HEK293 (cell line): ENCODE data around the gene PRRT1.

Experiments
- FEZF1 ChIP-seq: fragments of 450-650 bp; formaldehyde crosslinking; IDR thresholded peaks from 2 replicates; pipeline ENCODE4 v1.5.1; 2016; ENCODE audit warnings: missing biosample characterization, missing genetic modification characterization
- GLI4 ChIP-seq: fragments of 450-650 bp; formaldehyde crosslinking; IDR thresholded peaks from 2 replicates; pipeline ENCODE4 v1.5.1; 2016; ENCODE audit warnings: missing biosample characterization, missing genetic modification characterization
- HOXD13 ChIP-seq: sonication (generic); formaldehyde crosslinking; IDR thresholded peaks from 2 replicates; pipeline ENCODE4 v1.8.0; 2022; ENCODE audit warnings: missing genetic modification reagents, borderline replicate concordance
- OSR2 ChIP-seq: fragments of 450-650 bp; formaldehyde crosslinking; IDR thresholded peaks from 2 replicates; pipeline ENCODE4 v1.5.1; 2016; ENCODE audit warnings: missing biosample characterization, missing genetic modification characterization
- OVOL3 ChIP-seq: fragments of 450-650 bp; formaldehyde crosslinking; IDR thresholded peaks from 2 replicates; pipeline ENCODE4 v1.5.1; 2016; ENCODE audit warnings: missing biosample characterization, missing genetic modification characterization
- RBAK ChIP-seq: fragments of 450-650 bp; formaldehyde crosslinking; IDR thresholded peaks from 2 replicates; pipeline ENCODE4 v1.5.1; 2016; ENCODE audit warnings: missing biosample characterization, missing genetic modification characterization
- TCF7L2 ChIP-seq: IDR thresholded peaks from 2 replicates; pipeline ENCODE4 v1.6.1; 2011; ENCODE audit warnings: low read depth, mild to moderate bottlenecking, inconsistent platforms, low read length, moderate library complexity, borderline replicate concordance
- ZBTB21 ChIP-seq: fragments of 450-650 bp; formaldehyde crosslinking; IDR thresholded peaks from 2 replicates; pipeline ENCODE4 v1.5.1; 2017; ENCODE audit warnings: missing biosample characterization, missing genetic modification characterization
- ZBTB8A ChIP-seq: fragments of 450-650 bp; formaldehyde crosslinking; IDR thresholded peaks from 2 replicates; pipeline ENCODE4 v1.5.1; 2016; ENCODE audit warnings: missing biosample characterization, missing genetic modification characterization
- ZEB2 ChIP-seq: fragments of 450-650 bp; formaldehyde crosslinking; IDR thresholded peaks from 2 replicates; pipeline ENCODE4 v1.5.1; 2016; ENCODE audit warnings: missing biosample characterization, missing genetic modification characterization
- ZFHX2 ChIP-seq: fragments of 450-650 bp; formaldehyde crosslinking; conservative IDR thresholded peaks from 2 replicates; pipeline ENCODE4 v1.5.1; 2016; ENCODE audit warnings: missing biosample characterization, missing genetic modification characterization
- ZFP3 ChIP-seq: fragments of 450-650 bp; formaldehyde crosslinking; IDR thresholded peaks from 2 replicates; pipeline ENCODE4 v1.5.1; 2016; ENCODE audit warnings: low read depth, missing biosample characterization, missing genetic modification characterization
- ZNF10 ChIP-seq: fragments of 450-650 bp; formaldehyde crosslinking; IDR thresholded peaks from 2 replicates; pipeline ENCODE4 v1.5.1; 2017; ENCODE audit warnings: missing biosample characterization, missing genetic modification characterization
- ZNF121 ChIP-seq: fragments of 450-650 bp; formaldehyde crosslinking; IDR thresholded peaks from 2 replicates; pipeline ENCODE4 v1.5.1; 2016; ENCODE audit warnings: missing biosample characterization, missing genetic modification characterization
- ZNF146 ChIP-seq: fragments of 450-650 bp; formaldehyde crosslinking; IDR thresholded peaks from 2 replicates; pipeline ENCODE4 v1.5.1; 2016; ENCODE audit warnings: missing biosample characterization, missing genetic modification characterization
- ZNF157 ChIP-seq: fragments of 450-650 bp; formaldehyde crosslinking; IDR thresholded peaks from 2 replicates; pipeline ENCODE4 v1.5.1; 2016; ENCODE audit warnings: missing biosample characterization, missing genetic modification characterization
- ZNF16 ChIP-seq: fragments of 450-650 bp; formaldehyde crosslinking; IDR thresholded peaks from 2 replicates; pipeline ENCODE4 v1.5.1; 2016; ENCODE audit warnings: low read depth, missing biosample characterization, missing genetic modification characterization
- ZNF214 ChIP-seq: fragments of 450-650 bp; formaldehyde crosslinking; IDR thresholded peaks from 2 replicates; pipeline ENCODE4 v1.5.1; 2017; ENCODE audit warnings: missing biosample characterization, mild to moderate bottlenecking, missing genetic modification characterization, borderline replicate concordance
- ZNF223 ChIP-seq: fragments of 450-650 bp; formaldehyde crosslinking; IDR thresholded peaks from 2 replicates; pipeline ENCODE4 v1.5.1; 2016; ENCODE audit warnings: missing biosample characterization, missing genetic modification characterization
- ZNF274 ChIP-seq, 2 experiments: fragments of 200-500 bp in 1 of 2; fragments of 450-650 bp in 1 of 2; sonication (Bioruptor generic) in 1 of 2; formaldehyde crosslinking in 1 of 2; IDR thresholded peaks; 2 replicates each; pipeline versions ENCODE4 v1.5.1 to v1.6.1; 2014 to 2016; ENCODE audit warnings: borderline replicate concordance in 1 of 2, inconsistent platforms in 1 of 2, low read length in 1 of 2, missing biosample characterization in 1 of 2, missing genetic modification characterization in 1 of 2
- ZNF292 ChIP-seq: fragments of 450-650 bp; formaldehyde crosslinking; IDR thresholded peaks from 2 replicates; pipeline ENCODE4 v1.5.1; 2016; ENCODE audit warnings: low read depth, missing biosample characterization, missing genetic modification characterization, borderline replicate concordance
- ZNF335 ChIP-seq: fragments of 450-650 bp; formaldehyde crosslinking; conservative IDR thresholded peaks from 2 replicates; pipeline ENCODE4 v1.5.1; 2016; ENCODE audit warnings: missing biosample characterization, missing genetic modification characterization
- ZNF398 ChIP-seq: fragments of 450-650 bp; formaldehyde crosslinking; IDR thresholded peaks from 2 replicates; pipeline ENCODE4 v1.5.1; 2017; ENCODE audit warnings: missing biosample characterization, missing genetic modification characterization
- ZNF404 ChIP-seq: fragments of 450-650 bp; formaldehyde crosslinking; IDR thresholded peaks from 2 replicates; pipeline ENCODE4 v1.5.1; 2017; ENCODE audit warnings: missing biosample characterization, missing genetic modification characterization
- ZNF449 ChIP-seq: fragments of 450-650 bp; formaldehyde crosslinking; IDR thresholded peaks from 2 replicates; pipeline ENCODE4 v1.5.1; 2017; ENCODE audit warnings: missing biosample characterization, mild to moderate bottlenecking, missing genetic modification characterization, moderate library complexity
- ZNF514 ChIP-seq: fragments of 450-650 bp; formaldehyde crosslinking; IDR thresholded peaks from 2 replicates; pipeline ENCODE4 v1.5.1; 2016; ENCODE audit warnings: missing biosample characterization, missing genetic modification characterization
- ZNF530 ChIP-seq: fragments of 450-650 bp; formaldehyde crosslinking; IDR thresholded peaks from 2 replicates; pipeline ENCODE4 v1.5.1; 2016; ENCODE audit warnings: low read depth, missing biosample characterization, missing genetic modification characterization
- ZNF544 ChIP-seq: fragments of 450-650 bp; formaldehyde crosslinking; IDR thresholded peaks from 2 replicates; pipeline ENCODE4 v1.5.0; 2017; ENCODE audit warnings: missing biosample characterization, missing genetic modification characterization
- ZNF549 ChIP-seq: fragments of 450-650 bp; IDR thresholded peaks from 2 replicates; pipeline ENCODE4 v1.5.1; 2018; ENCODE audit warnings: missing biosample characterization, missing genetic modification characterization, mild to moderate bottlenecking, inconsistent platforms, moderate library complexity
- ZNF558 ChIP-seq: fragments of 450-650 bp; formaldehyde crosslinking; IDR thresholded peaks from 2 replicates; pipeline ENCODE4 v1.5.1; 2016; ENCODE audit warnings: missing biosample characterization, missing genetic modification characterization
- ZNF654 ChIP-seq: fragments of 450-650 bp; formaldehyde crosslinking; IDR thresholded peaks from 2 replicates; pipeline ENCODE4 v1.5.1; 2016; ENCODE audit warnings: low read depth, missing biosample characterization, missing genetic modification characterization
- ZNF692 ChIP-seq: fragments of 450-650 bp; formaldehyde crosslinking; IDR thresholded peaks from 2 replicates; pipeline ENCODE4 v1.5.1; 2016; ENCODE audit warnings: missing biosample characterization, missing genetic modification characterization
- ZNF701 ChIP-seq: fragments of 450-650 bp; formaldehyde crosslinking; IDR thresholded peaks from 2 replicates; pipeline ENCODE4 v1.5.1; 2016; ENCODE audit warnings: missing biosample characterization, missing genetic modification characterization
- ZNF777 ChIP-seq: fragments of 450-650 bp; formaldehyde crosslinking; IDR thresholded peaks from 2 replicates; pipeline ENCODE4 v1.5.1; 2017; ENCODE audit warnings: missing biosample characterization, missing genetic modification characterization, borderline replicate concordance
- ZNF785 ChIP-seq: fragments of 450-650 bp; formaldehyde crosslinking; IDR thresholded peaks from 2 replicates; pipeline ENCODE4 v1.5.1; 2016; ENCODE audit warnings: missing biosample characterization, missing genetic modification characterization
- ZNF830 ChIP-seq: fragments of 450-650 bp; IDR thresholded peaks from 2 replicates; pipeline ENCODE4 v1.5.0; 2018; ENCODE audit warnings: missing biosample characterization, missing genetic modification characterization, low read depth, mild to moderate bottlenecking, moderate library complexity
- ZNF843 ChIP-seq: fragments of 450-650 bp; formaldehyde crosslinking; IDR thresholded peaks from 2 replicates; pipeline ENCODE4 v1.5.1; 2016; ENCODE audit warnings: missing biosample characterization, missing genetic modification characterization

The PRRT1 gene

GRCh38 chr6:32195902-32196681 is 44.4 kb upstream of the PRRT1 start (continued):
- TF ChIP-seq ZNF544 (no peak), OVOL3 (tag by site-specific recombination) (peak; percentile 49; the same call in 1 of the 2 replicates), ZNF830 (no peak), TCF7L2 (no peak), GLI4 (tag by site-specific recombination) (0 out of 2 replicates have a peak, but pooled peaks have one; percentile 44), ZNF404 (tag by site-specific recombination) (no peak), ZNF10 (tag by site-specific recombination) (no peak), ZNF16 (tag by site-specific recombination) (no peak), ZNF449 (peak; percentile 27; the same call in 1 of the 2 replicates), ZBTB8A (tag by site-specific recombination) (peak; percentile 81; the same call in 1 of the 2 replicates), ZNF398 (tag by site-specific recombination) (peak; percentile 93), ZFHX2 (tag by site-specific recombination) (peak; percentile 87), ZNF785 (no peak; the same call in 1 of the 2 replicates), ZNF692 (peak; percentile 71), ZNF335 (peak; percentile 98), RBAK (tag by site-specific recombination) (no peak), ZNF777 (tag by site-specific recombination) (no peak), ZNF654 (tag by site-specific recombination) (no peak), OSR2 (tag by site-specific recombination) (peak; percentile 90), HOXD13 (CRISPR knock-in tag) (no peak), ZNF121 (tag by site-specific recombination) (peak; percentile 10; the same call in 1 of the 2 replicates), ZNF558 (tag by site-specific recombination) (no peak), ZNF223 (0 out of 2 replicates have a peak, but pooled peaks have one; percentile 39), ZNF146 (tag by site-specific recombination) (no peak), FEZF1 (tag by site-specific recombination) (no peak), ZNF514 (tag by site-specific recombination) (no peak), ZNF701 (no peak), ZNF274 (IDR thresholded peaks at IDR 0.05; ENCODE audit: low read length) (no peak), ZNF274 (tag by site-specific recombination; IDR thresholded peaks at IDR 0.05; ENCODE audit: borderline replicate concordance) (no peak), ZNF157 (tag by site-specific recombination) (no peak), ZNF292 (tag by site-specific recombination) (no peak), ZNF530 (no peak), ZEB2 (tag by site-specific recombination) (peak; percentile 75), ZNF549 (no peak), ZNF843 (tag by site-specific recombination) (peak; percentile 63; the same call in 1 of the 2 replicates), ZFP3 (no peak), ZBTB21 (tag by site-specific recombination) (peak; percentile 87), ZNF214 (tag by site-specific recombination) (no peak)
